ENCODE data around the gene MSL1.
A peak's percentile ranks its signal among the peaks of the same experiment; 100 is the strongest.

The MSL1 gene

DNA sequence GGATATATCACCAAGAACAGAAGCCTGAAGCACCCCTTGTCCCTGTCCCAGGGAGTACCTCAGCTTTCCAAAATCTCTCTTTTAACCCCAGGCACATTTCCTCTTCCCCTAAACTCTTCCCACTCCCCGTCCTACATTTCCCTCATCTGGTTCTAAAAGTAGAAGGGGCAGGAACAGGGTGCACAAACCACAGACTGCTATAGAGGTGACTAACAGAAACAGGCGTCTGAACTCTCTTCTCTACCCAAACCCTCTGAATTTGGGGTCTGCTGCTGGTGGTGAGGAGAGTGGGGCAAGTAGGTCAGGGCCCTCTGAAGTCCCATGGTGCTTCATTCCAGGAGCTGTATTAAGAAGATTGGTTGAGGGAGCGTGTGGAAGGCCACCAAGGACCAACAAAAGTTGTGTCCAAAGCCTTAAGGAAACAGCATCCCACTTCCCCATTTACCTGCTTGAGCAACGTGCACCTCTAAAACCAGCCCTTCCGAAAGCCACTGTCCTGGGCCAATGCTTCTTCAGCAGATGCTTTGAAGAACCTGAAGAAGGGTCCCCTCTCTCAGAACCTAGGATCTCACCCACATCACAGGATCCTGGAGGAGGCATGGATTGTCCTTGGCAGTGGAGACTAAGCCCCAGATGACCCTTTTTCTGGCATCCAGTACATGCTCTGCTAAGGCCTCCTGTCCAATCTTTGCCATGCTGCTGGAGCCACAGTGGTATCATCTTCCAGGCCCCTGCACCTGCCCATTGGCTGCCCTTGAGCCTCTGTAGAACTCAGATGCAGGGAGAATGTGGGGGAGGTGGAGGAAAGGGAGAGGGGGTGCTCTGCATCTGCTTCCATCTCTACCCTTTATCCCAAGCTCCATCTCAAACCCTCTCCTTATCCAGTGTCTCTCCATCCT lies 15.7 kb upstream of the MSL1 start:
- DNase-seq = no peak

DNA sequence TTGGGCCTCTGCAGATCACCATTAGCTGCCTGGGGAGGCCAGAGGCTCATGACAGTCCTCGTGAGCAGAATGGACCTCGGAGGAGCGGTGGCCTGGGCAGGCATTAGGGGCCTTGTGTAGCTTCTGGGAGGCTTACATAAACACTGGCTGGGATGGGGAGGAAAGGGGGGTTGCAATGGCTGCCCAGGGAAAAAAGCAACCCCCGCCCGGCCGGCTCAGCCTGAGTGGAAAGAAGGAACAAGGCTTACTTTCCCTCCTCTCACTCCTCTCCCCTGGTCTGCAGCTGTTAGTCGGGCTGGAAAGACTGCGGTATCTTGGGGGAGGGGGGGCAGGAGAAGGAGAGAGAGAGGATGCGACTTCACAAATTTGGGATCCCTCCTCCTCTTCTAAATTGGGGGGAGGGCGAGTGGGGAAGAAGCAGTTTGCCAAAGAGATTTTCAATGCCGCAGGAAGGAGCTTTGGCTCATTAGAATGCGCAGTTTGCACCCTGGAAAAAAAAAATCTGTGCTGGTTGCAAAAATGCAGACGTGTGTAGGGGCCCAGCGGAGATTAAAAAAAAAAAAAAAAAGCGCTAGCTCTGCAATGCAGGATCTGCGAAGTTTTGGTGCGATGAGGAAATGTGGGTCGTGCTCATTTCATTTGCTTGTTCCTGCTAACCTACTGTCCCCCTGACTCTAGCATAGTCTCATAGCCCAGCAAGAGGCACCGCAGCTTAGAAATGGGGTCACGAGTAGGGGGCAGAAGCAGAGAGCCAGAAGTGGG lies 14.8 kb upstream of the MSL1 start:
- DNase-seq = no peak

DNA sequence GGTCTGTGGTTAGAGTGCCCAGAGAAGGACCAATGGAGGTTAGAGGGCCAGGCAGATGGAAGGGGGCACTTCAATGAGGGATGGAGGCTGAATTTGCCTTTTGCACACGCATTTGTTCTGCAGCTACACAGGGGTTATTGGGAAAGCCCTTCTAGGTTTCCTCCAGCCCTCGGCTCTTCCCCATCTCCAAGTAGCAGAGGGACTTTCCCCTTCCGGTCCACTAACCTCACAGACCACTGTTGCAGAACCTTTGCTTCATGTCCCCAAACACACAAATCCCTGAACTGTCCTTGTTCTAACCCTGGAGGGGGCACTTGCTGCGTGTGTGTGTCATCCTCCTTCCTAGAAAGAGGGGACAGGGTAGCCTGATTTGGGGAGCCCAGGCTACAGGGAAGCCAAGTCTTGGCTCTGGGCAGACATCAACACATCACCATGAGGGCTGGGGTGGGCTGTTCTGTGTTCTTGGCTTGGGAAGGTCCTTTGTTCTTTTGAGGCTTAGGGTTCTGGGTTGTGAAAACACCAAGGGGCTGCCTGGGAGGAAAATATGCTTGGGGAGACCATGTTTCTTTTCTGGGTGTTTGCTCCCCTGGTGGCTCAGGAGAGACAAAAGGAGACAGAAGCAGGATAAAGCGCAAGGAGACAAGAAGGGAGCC lies 14.1 kb upstream of the MSL1 start:
- no peak for DNase-seq

DNA sequence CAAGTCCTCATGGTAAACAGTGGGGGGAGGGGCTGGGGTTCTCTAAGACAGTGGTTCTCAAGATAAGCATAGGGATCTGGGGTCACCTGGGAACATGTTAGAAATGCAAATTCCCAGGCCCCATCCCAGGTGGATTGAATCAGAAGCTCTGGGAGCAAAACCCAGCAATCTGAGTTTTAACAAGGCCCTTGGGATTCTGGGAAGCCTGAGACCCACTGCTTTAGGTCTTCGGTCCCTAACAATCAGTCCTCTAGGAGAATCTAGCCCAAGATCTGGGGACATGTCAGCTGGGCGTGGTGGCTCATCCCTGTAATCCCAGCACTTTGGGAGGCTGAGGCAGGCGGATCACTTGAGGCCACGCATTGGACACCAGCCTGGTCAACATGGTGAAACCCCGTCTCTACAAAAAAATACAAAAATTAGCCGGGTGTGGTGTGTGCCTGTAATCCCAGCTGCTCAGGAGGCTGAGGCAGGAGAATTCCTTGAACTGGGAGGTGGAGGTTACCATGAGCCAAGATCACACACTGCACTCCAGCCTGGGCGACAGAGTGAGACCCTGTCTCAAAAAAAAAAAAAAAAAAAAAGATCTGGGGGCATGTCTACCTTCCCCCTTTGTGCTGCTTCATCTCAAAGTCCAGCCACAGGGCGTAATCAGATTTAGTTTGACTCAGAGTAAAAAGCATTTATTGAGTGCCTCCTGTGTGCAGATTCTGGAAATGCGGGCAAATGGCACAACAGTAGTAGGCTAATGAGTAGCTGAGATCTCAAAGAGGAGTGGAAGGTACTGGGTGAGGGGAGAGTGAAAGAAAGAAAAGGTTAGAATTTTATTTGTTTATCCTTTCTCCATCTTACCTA lies 12.6 kb upstream of the MSL1 start:
- no peak for DNase-seq

DNA sequence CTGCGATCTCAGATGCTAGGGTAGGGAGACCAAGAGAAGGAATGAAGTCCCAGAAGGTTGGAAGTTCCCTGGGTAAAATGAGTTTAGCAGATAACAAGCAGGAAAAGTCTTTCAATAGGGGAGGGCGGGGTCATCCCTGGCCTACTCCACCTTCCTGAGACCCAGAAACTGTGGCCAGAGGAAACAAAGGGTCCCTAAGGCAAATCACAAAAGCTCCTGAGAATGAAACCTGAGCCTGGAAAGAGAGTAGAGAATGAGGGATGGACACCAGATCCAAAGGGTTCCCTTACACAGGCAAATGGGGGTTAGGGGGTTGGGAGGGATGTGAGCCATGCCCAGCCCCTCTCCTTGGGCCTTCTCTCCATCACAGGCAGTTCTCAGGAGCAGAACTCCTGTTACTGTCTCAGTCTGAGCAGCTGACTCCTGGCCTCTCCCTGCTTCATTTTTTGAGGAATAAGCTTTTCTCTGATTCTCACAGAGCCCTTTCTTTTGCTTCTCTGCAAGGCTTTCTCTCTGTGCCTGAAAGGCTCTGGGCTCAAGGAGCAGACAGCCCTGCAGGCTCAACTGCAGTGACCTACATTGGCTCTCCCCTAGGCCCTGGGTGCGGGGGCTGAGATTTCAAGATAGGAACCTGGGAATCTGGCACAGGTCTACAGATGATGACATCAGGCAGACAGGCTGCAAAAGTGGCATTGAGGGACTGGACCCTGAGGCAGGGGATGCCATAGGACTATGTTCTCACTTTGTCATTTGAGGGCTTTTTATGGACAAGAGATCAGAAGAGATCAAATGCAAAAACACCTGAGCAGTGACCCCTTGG lies 11.5 kb upstream of the MSL1 start:
- no peak for DNase-seq

DNA sequence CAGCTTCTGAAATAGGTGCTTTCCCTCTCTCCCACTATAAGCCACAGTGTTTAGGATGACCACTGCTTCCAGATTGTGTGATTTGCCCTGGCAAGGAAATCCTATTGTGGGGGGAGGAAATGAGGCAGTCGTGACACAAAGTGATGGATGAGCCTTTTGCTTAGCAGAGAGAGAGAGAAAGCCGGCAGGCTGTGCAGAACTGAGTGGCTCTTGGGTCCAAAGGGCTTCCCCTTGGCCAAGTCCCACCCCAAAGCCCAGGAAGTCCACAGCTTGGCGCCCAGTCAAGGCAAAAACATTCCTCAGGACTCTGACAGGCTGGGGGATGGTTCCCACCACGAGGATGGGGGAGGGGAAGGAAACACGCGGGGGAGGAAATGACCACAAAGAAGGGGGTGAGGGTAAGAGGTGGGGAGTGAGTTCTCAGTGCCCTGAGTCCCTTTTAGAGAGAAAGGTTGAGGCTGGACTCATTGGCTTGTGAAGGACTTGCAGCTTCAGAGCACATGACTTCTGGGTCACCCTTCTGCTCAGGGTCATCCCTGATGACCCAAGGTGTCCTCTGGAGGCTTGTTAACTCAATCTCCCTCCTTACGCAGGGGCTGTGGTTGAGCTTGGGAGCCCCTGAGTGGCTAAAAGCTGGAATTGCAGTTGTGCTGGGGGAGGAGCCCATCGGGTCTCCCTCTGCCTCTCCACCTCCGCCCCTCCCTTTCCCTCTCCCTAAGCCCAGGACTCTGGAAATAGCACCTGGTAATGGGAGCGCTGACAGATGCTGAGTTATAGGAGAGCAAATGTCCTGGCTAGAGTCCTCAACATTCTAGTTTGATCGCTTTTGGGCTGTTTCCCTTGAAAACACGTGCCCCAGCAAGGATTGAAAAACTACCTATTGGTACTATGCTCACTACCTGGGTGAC lies 10.3 kb upstream of the MSL1 start:
- DNase-seq = peak; percentile 83

DNA sequence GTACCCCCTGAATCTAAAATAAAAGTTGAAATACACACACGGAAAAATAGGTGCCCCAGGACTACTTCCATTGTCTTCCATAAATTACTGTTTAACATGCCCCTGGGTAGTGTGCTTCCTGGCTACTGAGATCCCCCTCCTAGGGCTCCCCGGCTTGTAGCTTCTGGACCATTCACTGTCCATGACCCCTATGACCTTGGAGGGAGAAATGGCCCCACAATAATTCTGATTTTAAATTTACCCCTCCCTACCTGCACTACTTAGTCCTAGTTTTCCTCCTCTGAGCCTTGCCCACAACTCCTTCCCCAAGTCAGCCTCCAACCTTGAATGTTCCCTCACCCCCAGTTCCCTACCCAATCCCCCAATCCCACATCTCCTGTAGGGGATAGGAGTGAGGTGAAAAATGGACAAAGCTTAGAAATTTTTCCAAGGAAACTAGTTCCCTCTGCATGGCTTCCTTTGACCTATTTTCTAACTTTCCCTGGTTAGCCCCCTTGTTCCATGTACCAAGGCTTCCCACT lies 9.5 kb upstream of the MSL1 start:
- no peak for DNase-seq

DNA sequence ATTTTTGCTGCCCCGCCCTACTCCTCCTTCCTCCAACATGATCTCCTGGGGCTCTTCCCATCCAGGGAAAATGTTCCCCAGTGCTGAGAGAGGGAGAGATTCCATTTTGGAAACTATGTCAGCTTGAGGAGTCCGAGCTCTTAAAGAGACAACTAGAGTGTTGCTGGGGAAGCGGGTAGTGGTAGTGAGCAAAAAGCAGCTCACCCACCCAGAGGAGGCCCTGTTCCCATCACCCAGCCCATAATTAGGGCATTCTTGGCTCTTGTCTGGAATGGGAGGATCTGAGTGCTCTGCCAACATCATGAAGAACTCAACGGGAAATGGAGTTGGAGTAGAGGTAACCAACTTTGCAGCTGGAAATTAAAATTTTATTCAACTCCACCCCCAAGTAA lies 9.1 kb upstream of the MSL1 start:
- no peak for DNase-seq

DNA sequence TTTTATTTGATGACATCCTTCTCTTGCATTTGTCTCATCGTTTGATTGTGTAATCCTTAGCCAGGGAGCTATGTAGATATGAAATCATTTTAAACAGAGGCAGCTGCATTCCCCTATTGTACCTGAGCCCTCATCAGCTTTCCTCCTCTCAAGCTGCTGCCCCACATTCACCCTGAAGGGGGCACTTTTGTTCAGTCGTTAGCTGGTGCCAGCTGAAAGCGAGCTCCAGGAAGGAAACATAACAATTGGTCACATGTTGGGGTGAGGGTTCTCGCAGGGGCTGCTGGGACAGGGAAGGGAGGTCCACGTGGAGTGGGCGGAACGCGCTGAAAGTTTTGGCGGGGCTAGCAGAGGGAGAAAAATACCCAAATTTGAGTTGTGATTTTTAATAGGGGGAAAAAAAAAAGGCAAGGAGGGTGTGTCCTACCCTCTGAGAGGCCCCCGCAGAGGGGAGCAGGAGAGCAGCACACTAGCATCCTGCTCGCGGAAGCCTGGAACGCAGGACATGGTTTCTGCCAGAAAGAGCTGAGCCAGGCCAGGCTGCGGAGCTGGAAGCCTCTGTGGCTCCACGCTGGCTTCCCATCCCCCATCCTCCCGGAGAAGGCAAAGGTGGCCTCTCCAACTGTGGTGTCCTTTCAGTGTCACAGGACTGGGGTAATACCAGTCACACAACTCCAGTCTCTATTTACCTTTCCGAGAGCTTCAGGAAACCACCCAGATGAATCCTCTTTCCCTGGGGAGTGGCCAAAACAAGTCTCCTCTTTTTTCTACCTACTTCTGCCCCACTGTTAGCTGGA lies 8.5 kb upstream of the MSL1 start:
- DNase-seq = peak; percentile 94

DNA sequence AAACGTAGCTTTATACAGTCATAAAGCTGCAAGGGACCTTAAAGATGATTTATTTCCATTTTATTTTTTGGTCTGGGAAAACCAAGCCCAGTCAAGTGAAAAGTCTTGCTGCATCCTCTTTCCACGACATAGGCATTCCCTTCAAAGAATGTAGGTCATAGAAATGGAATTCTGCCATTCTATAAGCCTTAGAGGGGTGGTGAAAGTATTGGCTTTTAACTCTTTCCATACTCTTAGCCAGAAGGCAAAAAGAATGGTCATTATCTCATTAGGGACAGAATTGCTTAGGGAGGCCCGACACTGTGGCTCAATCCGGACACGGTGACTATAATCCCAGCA lies 7.9 kb upstream of the MSL1 start:
- no peak for DNase-seq

DNA sequence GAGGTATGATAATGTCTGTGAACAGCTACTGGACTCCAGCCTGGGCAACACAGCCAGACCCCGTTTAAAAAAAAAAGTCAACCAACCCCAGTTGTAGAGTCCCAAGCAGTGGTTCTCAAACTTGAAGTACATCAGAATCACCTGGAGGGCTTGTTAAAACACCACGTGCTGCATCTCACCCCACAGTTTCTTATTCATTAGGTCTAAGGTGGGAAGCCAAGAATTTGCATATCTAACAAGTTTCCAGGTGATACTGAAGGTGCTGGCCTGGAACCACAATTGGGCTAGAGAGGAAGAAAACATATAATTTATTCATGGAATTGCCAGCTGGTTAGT lies 6.7 kb upstream of the MSL1 start:
- DNase-seq = no peak

DNA sequence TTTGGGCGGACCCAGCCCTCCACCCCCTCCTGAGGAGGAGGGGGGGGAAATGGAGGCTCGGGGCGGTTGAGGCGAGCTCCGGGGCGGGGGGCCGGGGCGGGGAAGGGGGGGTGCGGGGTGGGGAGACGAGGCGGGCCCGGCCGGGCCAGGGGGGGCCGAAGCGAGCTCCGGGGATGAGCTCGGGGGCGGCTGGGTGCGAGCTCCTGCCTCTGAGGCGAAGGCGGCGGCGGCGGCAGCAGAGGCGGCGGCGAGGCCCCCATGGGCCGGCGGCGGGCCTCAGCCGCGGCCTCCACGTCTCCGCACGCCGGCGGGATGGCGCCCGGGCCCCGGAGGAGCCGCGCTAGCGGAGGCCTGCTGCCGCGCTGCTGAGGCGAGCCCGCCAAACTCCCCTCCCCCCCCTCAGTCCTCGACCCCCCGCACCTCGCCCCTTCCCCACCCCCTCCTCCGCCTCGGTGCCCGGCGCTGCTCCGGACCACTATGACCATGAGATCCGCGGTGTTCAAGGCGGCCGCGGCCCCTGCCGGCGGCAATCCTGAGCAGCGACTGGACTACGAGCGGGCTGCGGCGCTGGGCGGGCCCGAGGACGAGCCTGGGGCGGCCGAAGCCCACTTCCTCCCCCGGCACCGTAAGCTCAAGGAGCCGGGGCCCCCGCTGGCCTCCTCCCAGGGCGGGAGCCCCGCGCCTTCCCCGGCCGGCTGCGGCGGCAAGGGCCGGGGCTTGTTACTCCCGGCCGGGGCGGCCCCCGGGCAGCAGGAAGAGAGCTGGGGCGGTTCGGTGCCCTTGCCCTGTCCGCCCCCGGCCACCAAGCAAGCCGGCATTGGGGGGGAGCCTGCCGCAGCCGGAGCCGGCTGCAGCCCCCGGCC lies 596 bp downstream of the MSL1 start:
- DNase-seq = peak; percentile 9

DNA sequence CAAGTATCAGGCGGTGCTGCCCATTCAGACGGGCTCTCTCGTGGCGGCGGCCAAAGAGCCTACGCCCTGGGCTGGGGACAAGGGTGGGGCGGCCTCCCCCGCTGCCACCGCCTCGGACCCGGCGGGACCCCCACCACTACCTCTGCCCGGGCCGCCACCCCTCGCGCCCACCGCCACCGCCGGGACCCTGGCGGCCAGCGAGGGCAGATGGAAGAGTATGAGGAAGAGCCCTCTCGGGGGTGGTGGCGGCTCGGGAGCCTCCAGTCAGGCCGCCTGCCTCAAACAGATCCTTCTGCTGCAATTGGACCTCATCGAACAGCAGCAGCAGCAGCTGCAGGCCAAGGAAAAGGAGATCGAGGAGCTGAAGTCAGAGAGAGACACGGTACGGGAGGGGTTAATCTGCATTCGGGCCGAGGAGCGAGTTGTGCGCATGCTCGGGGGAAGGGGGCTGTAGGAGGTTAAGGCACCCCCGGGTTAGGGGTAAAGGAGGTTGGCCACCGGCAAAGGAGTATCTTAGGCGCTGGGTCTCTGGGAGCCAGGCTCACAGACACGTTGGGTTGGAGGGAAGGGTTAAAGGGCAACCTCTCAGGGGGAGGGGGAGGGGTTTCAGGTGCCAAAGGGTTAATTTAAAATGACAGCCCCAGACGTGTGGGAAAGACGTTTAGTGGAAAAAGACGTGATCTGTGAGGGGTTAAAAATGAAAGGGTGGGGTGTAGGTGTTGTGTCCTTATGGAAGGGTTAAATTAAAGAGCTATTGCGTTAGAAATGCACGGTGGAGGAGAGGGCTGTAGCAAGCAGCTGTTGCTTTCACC lies 1.4 kb downstream of the MSL1 start:
- DNase-seq = peak; percentile 53

DNA sequence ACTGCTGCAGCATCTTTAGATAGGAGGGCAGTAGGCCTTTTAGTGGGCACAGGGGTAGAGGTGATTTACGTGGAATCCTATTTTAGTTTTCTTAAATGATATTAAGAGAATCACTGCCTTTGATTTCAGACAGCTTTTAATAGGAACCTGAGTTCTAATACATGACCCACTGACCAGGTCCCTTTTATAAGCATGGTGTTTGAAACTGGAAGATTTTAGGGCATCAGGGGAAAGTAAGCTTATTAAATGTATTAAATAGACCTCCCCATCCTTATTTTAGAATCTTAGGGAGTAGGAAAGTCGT lies 2.0 kb downstream of the MSL1 start:
- DNase-seq = no peak

DNA sequence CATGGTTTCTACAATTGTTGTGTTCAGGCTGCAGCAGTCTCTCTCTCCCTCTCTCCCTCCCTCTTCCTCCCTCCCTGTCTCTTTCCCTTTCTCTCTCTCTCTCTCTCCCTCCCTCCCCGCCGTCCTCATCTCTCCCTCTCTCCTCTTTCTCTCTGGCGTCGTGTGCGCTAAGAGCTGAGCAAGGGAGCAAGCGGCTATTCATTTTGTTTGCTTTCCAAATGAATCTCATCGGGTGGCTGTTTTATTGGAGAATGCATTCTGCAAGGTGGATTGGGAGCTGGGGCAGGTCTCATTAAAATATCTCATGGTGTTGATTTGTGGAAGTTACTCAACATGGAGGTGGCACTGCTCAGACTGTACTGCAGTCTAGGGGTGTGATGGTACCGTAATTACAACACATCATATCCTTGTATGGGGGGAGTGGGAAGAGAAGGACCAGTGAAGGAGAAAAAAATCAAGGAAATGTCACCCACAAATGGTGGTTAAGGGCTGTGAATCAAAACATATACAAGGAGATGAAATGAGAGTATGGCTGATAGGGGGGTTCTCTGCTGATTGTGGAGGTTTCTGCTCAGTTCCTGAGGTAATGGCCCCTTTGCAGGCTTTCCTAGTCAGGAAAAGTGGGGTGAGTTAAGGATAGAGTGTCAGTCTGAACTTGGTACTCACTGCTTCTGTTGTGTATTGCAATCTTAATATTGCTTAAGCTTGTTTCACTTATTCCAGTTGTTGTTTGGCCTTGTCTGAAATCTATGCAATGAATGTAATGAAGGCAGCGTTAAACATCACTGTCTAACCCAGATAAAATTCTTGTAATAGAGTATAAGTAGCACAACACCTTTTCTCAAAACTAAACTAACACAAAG lies 2.7 kb downstream of the MSL1 start:
- peak; percentile 45 for DNase-seq

DNA sequence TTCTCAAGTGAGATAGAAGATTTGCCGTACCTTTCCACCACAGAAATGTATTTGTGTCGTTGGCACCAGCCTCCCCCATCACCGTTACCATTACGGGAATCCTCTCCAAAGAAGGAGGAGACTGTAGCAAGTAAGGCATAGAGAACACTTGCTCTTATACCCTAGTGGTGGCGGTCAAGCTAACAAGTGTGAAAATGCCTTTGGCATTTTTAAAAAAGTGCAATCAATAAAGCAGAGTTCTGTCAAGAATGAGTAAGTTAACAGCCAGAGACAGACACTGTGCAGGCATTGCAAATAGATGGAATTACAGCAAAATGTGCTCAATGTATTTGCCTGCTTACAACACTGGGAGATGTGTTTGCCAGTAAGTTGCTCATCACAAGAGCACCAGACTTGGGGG lies 7.7 kb downstream of the MSL1 start:
- DNase-seq = no peak

DNA sequence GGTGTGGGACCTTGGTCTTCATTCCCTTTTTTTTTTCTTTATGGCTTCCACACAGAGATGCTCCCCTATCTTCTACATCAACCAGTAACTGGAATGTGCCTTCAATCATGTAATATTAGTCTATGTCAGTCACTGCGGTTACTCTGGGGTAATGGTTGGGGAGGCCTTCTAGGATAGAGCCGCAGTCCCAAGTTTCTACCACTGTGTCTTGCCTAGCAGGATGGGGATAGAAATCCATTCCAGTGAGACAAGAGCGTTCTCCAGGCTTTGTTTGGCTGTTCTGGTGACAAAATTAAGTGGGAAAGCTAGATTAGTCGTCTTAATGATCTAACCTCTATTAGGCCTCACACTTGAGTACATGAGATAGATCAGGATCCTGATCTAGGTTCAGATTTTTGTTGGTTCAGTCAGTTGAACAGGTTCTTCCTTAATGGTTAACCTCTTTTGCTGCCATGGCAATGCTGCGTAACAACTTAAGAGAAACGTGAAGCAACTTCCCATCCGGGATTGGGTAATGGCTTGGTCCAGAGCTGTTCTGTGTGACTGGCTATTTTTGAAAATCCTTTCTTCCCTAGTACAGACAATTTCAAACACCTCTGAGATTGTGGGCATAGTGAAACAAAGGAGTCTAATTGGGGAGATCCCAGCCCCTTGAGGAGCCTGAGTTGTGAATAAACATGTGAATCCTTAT lies 8.7 kb downstream of the MSL1 start:
- no peak for DNase-seq
